ENCODE measurements around the gene KSR2.

KSR2 gene

GRCh38 chr12:117835156-117835555 is 133.6 kb downstream of the KSR2 start:
- peaks cover 3% of the 10 kb centered on the region for H3K4me1 ChIP-seq
- H3K4me3 ChIP-seq (ENCODE audit: low read depth, low read length) = no peak overlapping the region
- H3K79me2 ChIP-seq = no peaks in the 10 kb centered on the region
- TF ChIP-seq, protein P1, sequence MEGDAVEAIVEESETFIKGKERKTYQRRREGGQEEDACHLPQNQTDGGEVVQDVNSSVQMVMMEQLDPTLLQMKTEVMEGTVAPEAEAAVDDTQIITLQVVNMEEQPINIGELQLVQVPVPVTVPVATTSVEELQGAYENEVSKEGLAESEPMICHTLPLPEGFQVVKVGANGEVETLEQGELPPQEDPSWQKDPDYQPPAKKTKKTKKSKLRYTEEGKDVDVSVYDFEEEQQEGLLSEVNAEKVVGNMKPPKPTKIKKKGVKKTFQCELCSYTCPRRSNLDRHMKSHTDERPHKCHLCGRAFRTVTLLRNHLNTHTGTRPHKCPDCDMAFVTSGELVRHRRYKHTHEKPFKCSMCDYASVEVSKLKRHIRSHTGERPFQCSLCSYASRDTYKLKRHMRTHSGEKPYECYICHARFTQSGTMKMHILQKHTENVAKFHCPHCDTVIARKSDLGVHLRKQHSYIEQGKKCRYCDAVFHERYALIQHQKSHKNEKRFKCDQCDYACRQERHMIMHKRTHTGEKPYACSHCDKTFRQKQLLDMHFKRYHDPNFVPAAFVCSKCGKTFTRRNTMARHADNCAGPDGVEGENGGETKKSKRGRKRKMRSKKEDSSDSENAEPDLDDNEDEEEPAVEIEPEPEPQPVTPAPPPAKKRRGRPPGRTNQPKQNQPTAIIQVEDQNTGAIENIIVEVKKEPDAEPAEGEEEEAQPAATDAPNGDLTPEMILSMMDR (IDR thresholded peaks at IDR 0.05) = no peak
- H3K9ac ChIP-seq = no peak overlapping the region
- H3K27ac ChIP-seq = no peak overlapping the region
- no peak overlapping the region for H3K4me2 ChIP-seq (ENCODE audit: low read length)
- no peaks in the 10 kb centered on the region for H3K36me3 ChIP-seq (ENCODE audit: control insufficient read depth, insufficient read depth, low read length)
- no peaks in the 10 kb centered on the region for H3K27me3 ChIP-seq (ENCODE audit: control insufficient read depth, insufficient read depth, low read length)
- no peaks in the 10 kb centered on the region for H3K9me3 ChIP-seq (ENCODE audit: control insufficient read depth, low read length)
- no peak overlapping the region for H2AFZ ChIP-seq

DNA sequence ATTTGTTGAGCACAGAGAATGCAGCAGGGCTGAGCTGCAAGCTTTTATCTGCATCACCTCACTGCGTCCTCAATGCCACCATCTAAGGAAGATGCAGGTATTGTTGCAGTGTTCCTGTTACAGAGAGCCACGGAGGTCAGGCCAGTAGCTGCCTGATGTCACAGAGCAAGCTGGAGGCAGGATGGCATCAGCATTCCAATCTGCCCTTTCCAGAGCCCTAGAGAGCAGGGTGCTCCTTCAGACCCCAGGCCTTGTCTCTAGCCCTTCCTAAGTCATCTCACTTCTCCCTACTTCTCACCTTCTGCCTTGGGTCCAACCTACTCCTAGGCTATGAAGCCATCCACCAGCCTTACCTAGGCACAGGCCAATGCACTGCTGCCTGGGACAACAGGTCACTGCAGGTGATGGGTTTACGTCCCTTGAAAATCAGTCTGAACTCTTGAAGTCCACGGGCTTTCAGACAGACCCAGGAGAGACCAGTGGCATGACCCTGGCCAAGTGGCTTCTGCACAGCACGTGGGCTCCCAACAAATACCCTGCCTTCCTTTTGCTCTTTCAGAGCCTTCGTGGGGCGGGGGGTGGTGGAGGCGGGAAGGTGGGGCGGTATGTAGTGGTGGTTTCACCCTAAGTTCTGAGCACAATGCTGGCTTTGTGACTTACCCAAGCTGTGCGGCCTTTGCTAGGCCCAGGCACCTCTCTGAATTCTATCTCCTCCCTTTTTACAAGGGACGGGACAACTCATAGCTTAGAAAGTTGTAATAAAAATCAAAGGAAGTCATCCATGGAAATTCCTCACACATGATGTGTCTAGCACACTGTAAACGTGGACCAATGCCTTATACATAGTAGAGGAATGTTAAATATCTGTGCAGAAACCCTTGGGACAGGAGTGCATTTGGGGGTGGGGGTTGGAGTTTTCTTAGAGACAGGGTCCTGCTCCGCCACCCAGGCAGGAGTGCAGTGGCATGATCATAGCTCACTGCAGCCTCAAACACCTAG is 136.0 kb downstream of the KSR2 start:
- H2AFZ ChIP-seq = no peak overlapping the region
- TF ChIP-seq, protein P1 (IDR thresholded peaks at IDR 0.05) = no peak
- no peak overlapping the region for H3K4me2 ChIP-seq (ENCODE audit: low read length)
- H3K27me3 ChIP-seq (ENCODE audit: control insufficient read depth, insufficient read depth, low read length) = no peaks in the 10 kb centered on the region
- no peak overlapping the region for H3K27ac ChIP-seq
- H3K79me2 ChIP-seq = no peaks in the 10 kb centered on the region
- H3K36me3 ChIP-seq (ENCODE audit: control insufficient read depth, insufficient read depth, low read length) = no peaks in the 10 kb centered on the region
- peaks cover 3% of the 10 kb centered on the region for H3K4me1 ChIP-seq
- no peak overlapping the region for H3K4me3 ChIP-seq (ENCODE audit: low read depth, low read length)
- H3K9me3 ChIP-seq (ENCODE audit: control insufficient read depth, low read length) = no peaks in the 10 kb centered on the region
- H3K9ac ChIP-seq = no peak overlapping the region

DNA sequence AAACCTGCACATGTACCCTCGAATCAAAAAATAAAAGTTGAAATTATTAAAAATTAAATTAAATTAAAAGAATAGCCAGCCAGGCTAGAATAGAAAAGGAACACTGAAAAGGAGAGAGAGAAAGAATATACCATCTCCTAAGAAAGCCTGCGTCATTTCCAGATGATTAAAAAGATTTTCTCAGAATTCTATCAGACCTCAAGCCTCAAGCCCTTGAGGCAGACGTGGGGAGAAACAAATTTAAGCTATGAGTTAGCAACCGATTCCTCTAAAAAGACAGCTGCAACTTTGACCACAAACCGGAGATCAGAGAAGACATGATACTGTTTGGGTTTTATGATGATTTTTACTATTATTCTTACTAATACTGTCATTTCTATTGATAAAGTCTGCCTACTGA is 138.3 kb downstream of the KSR2 start:
- Histone ChIP-seq H3K9me3 (ENCODE audit: control insufficient read depth, low read length) (no peaks in the 10 kb centered on the region), H3K4me2 (ENCODE audit: low read length) (no peak overlapping the region), H3K4me3 (ENCODE audit: low read depth, low read length) (no peak overlapping the region), H3K79me2 (no peaks in the 10 kb centered on the region), H3K27ac (no peak overlapping the region), H3K4me1 (no peaks in the 10 kb centered on the region), H3K36me3 (ENCODE audit: control insufficient read depth, insufficient read depth, low read length) (no peaks in the 10 kb centered on the region), H2AFZ (no peak overlapping the region), H3K27me3 (ENCODE audit: control insufficient read depth, insufficient read depth, low read length) (no peaks in the 10 kb centered on the region), H3K9ac (no peak overlapping the region)
- TF ChIP-seq, protein P1 (IDR thresholded peaks at IDR 0.05) = no peak

- no peaks in the 10 kb centered on the region for H3K79me2 ChIP-seq
- no peak overlapping the region for H3K9ac ChIP-seq
- H3K4me3 ChIP-seq (ENCODE audit: low read depth, low read length) = no peak overlapping the region
- no peaks in the 10 kb centered on the region for H3K4me1 ChIP-seq
- H3K4me2 ChIP-seq (ENCODE audit: low read length) = no peak overlapping the region
- TF ChIP-seq, protein P1 (IDR thresholded peaks at IDR 0.05) = no peak
- H3K36me3 ChIP-seq (ENCODE audit: control insufficient read depth, insufficient read depth, low read length) = no peaks in the 10 kb centered on the region
- no peak overlapping the region for H2AFZ ChIP-seq
- no peaks in the 10 kb centered on the region for H3K27me3 ChIP-seq (ENCODE audit: control insufficient read depth, insufficient read depth, low read length)
- H3K9me3 ChIP-seq (ENCODE audit: control insufficient read depth, low read length) = no peaks in the 10 kb centered on the region
- no peak overlapping the region for H3K27ac ChIP-seq
These were observed 139.7 kb downstream of the KSR2 start for GRCh38 chr12:117829108-117829507.

All from parathyroid adenoma (tissue), 2 donors.